WTC11 (cell line): ENCODE data around the gene NPDC1.

Experiments used
- ATF2 ChIP-seq: sonication (generic); formaldehyde crosslinking; IDR thresholded peaks from 2 replicates; pipeline ENCODE4 v1.8.1; 2022; ENCODE audit warnings: low read depth, missing genetic modification reagents, borderline replicate concordance
- ATF3 ChIP-seq: sonication (generic); formaldehyde crosslinking; conservative IDR thresholded peaks from 2 replicates; pipeline ENCODE4 v1.8.1; 2022; ENCODE audit warnings: mild to moderate bottlenecking, missing genetic modification reagents
- CREB1 ChIP-seq: sonication (generic); formaldehyde crosslinking; IDR thresholded peaks from 2 replicates; pipeline ENCODE4 v1.8.0; 2023; ENCODE audit warnings: mild to moderate bottlenecking, missing genetic modification reagents
- CTCF ChIP-seq: fragments of 200-600 bp; IDR thresholded peaks from 2 replicates; pipeline ENCODE4 v1.8.0; 2022; ENCODE audit warnings: antibody characterized with exemption
- E2F4 ChIP-seq: sonication (generic); formaldehyde crosslinking; IDR thresholded peaks from 2 replicates; pipeline ENCODE4 v1.8.1; 2022; ENCODE audit warnings: low read depth, mild to moderate bottlenecking, moderate library complexity, missing genetic modification reagents, borderline replicate concordance
- FOXK1 ChIP-seq: sonication (generic); formaldehyde crosslinking; IDR thresholded peaks from 2 replicates; pipeline ENCODE4 v1.8.0; 2022; ENCODE audit warnings: mild to moderate bottlenecking, moderate library complexity, missing genetic modification reagents
- KAT7 ChIP-seq: sonication (generic); formaldehyde crosslinking; IDR thresholded peaks from 2 replicates; pipeline ENCODE4 v1.8.1; 2023; ENCODE audit warnings: missing genetic modification reagents, mild to moderate bottlenecking, borderline replicate concordance
- MAX ChIP-seq: sonication (generic); formaldehyde crosslinking; IDR thresholded peaks from 2 replicates; pipeline ENCODE4 v1.8.0; 2022; ENCODE audit warnings: mild to moderate bottlenecking, missing genetic modification reagents
- MLX ChIP-seq: sonication (generic); formaldehyde crosslinking; IDR thresholded peaks from 2 replicates; pipeline ENCODE4 v1.8.1; 2023; ENCODE audit warnings: mild to moderate bottlenecking, missing genetic modification reagents, moderate library complexity

- TF ChIP-seq FOXK1 (CRISPR knock-in tag) (no peak), ATF2 (CRISPR knock-in tag) (no peak), MLX (CRISPR knock-in tag) (no peak), KAT7 (CRISPR knock-in tag) (no peak), CTCF (no peak), ATF3 (CRISPR knock-in tag) (no peak), MAX (CRISPR knock-in tag) (no peak), E2F4 (CRISPR knock-in tag) (no peak), CREB1 (no peak)
These were observed 2.9 kb downstream of the NPDC1 start for GRCh38 chr9:137042751-137043727.
